SKM-1 treated with dmso at 0.1 percent for 144 hours (cell line): ENCODE measurements around the gene TMEM233.

Source experiments
- DNase-seq: peaks from one replicate; lab custom pipeline; 2025; ENCODE audit not compliant: unreplicated experiment; lab: John Stamatoyannopoulos, UW

TMEM233 gene

GRCh38 chr12:119593578-119594398 is at the start of gene TMEM233:
TSS of gene TMEM233 (plus strand) at chr12:119593774. CDS start at chr12:119593849, 75 bp downstream.
- no peak for DNase-seq

GRCh38 chr12:119544765-119545625 is 48.6 kb upstream of the TMEM233 start:
- DNase-seq = no peak

- no peak for DNase-seq
Measured at GRCh38 chr12:119546340-119546739, 47.2 kb upstream of the TMEM233 start.

GRCh38 chr12:119547001-119547400 is 46.6 kb upstream of the TMEM233 start:
- DNase-seq = no peak

- DNase-seq = no peak
Measured at GRCh38 chr12:119556854-119557253, 36.7 kb upstream of the TMEM233 start.

GRCh38 chr12:119565404-119565803 is 28.2 kb upstream of the TMEM233 start:
- no peak for DNase-seq

- DNase-seq = no peak
Measured at GRCh38 chr12:119570771-119571170, 22.8 kb upstream of the TMEM233 start.

- DNase-seq = no peak
Measured at GRCh38 chr12:119573086-119573485, 20.5 kb upstream of the TMEM233 start.

- DNase-seq = no peak
Measured at GRCh38 chr12:119574255-119574654, 19.3 kb upstream of the TMEM233 start.

GRCh38 chr12:119576118-119576810 is 17.3 kb upstream of the TMEM233 start:
- no peak for DNase-seq

- no peak for DNase-seq
Measured at GRCh38 chr12:119576915-119577314, 16.7 kb upstream of the TMEM233 start.

- no peak for DNase-seq
Measured at GRCh38 chr12:119578112-119578511, 15.5 kb upstream of the TMEM233 start.

GRCh38 chr12:119589097-119589496 is 4.5 kb upstream of the TMEM233 start:
- no peak for DNase-seq

- DNase-seq = no peak
Measured at GRCh38 chr12:119589634-119590033, 3.9 kb upstream of the TMEM233 start.

- DNase-seq = no peak
Measured at GRCh38 chr12:119592232-119592631, 1.3 kb upstream of the TMEM233 start.

GRCh38 chr12:119594399-119594730 is 791 bp downstream of the TMEM233 start:
- DNase-seq = no peak

GRCh38 chr12:119594772-119595445 is 1.3 kb downstream of the TMEM233 start:
- no peak for DNase-seq

GRCh38 chr12:119598159-119598558 is 4.6 kb downstream of the TMEM233 start:
- DNase-seq = no peak

GRCh38 chr12:119601877-119602733 is 8.5 kb downstream of the TMEM233 start:
- no peak for DNase-seq

GRCh38 chr12:119602734-119603094 is 9.1 kb downstream of the TMEM233 start:
- no peak for DNase-seq
